A549 treated with AZD9567 at 1 μM for 4 hours (cell line): ENCODE data around the gene ST6GALNAC4. TPM values are rescaled to one million over a fixed set of nuclear protein-coding genes. Genes with fewer than 3 reads are reported as not detected.

Source experiments
- total RNA-seq: library from RNA; stranded (reverse); fragments of 200-300 nt; extraction: Qiagen RNA extraction; gene quantifications from 5 replicates; pipeline ENCODE4 v1.2.3, GENCODE V29; 2022; ENCODE audit not compliant: insufficient read depth

ST6GALNAC4 gene
- total RNA-seq: 16.1 to 19.0 TPM (median 18.1 TPM) in 5 replicates

DNA sequence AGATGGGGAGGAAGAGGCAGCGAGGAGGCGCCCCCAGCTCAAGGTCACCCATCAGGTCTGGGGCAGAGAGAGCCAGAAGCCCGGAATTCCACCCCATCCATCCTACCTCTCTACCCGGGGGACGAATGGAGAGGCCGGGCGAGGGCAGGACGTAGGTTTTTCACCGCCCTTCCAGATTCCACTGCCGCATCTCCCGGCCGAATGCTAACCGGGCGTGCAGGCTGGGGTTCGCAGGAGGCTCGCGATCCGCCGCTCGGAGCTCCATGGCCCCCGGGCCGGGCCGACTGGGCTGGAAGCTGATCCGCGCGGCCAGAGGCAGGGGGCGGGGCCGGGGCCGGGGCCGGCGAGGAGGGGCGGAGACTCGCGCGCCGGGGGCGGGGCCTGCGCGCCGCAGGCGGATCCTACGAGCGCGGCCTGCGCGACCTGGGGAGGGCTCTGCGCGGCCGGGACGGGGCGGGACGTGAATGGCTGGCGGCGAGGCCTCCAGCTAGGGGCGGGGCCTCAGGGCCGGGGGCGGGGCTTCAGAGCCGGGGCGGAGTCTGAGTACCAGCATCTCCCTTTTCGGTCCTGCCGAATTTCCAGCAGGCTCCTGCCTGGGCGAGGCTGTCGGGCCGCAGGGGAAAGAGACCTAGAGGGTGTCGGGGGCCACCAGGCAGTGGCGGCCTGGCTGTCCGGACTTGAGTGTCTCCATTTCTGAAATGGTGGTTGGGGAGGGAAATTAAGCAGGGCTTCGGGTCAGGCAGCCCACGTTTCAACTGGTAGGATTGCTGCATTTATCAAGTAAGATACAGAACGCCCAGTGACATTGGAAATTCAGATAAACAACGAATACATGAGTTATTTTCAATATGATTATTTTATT, at the start of gene ST6GALNAC4:
Gene ST6GALNAC4, minus strand, starts transcription at position 322 of the 862 bp plus-strand sequence. CDS start 622 bp downstream, outside the sequence.

GRCh38 chr9:127937388-127938297, 20.8 kb upstream of the ST6GALNAC4 start, which contains the start of gene DPM2:
DPM2 (minus strand) TSS chr9:127937854; CDS start chr9:127937820, 34 bp downstream.

GRCh38 chr9:127930231-127931091, 13.6 kb upstream of the ST6GALNAC4 start, which contains the start of gene PIP5KL1:
PIP5KL1 (minus strand) TSS chr9:127930777; CDS start chr9:127930752, 25 bp downstream.

DNA sequence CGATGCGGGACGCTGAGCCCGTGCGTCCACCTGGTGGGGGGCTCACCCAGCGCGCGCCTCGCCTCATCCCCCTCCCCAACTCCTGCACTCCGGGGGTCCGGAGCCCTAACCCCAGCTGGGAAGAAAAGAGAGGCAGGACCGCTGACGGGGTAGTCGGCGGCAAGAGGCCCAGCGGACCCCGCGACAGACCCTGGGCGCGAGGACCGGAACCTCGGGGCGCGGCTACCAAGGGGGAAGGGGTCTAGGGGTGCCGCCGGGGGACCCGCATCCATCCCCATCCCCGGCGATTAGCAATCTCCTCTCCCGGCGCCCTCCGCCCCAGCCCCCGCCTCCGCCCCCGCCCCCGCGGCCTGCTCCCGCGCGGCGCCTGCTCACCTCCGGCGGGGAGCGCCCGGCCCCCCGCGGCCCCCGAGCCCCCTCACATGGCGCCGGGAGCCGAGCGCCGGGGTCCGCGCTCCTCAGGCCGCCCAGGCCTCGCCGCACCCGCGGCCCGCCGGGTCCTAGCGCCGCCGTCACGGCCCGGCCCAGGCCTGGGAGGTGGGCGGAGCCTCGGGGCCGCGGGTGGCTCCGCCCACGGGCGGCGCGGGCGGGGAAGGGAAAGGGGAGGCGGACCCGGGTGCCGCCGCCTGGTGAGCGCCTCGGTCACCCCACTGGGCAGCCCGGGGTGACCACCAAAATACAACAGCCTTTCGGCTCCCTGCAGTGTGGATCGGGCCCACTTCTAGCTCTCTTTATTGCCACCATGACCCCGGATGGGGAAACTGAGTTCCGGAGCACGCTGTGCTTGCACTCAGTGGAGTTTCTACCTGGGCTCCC, 17.5 kb downstream of the ST6GALNAC4 start, which contains the start of gene ST6GALNAC6:
Gene ST6GALNAC6, minus strand, starts transcription at position 476 of the 816 bp plus-strand sequence. CDS start 1,622 bp downstream, outside the sequence.

GRCh38 chr9:127877566-127877998, 39.3 kb downstream of the ST6GALNAC4 start, which contains the start of gene AK1:
AK1 (minus strand) TSS chr9:127877675; CDS start chr9:127874617, 3,058 bp downstream.

Other genes starting within 250 kb of the ST6GALNAC4 start
- 0.08 to 0.13 TPM (median 0.12 TPM) in 3 of 5 replicates, not detected in the others for gene CFAP157, start 210.1 kb downstream of the ST6GALNAC4 start, total RNA-seq
- 15.7 to 24.3 TPM (median 19.7 TPM) in 5 replicates for gene PTRH1, start 201.4 kb downstream of the ST6GALNAC4 start, total RNA-seq
- 0.02 to 0.03 TPM (median 0.03 TPM) in 3 of 5 replicates, not detected in the others for gene TTC16, start 201.0 kb downstream of the ST6GALNAC4 start, total RNA-seq
- gene TOR2A, start 181.7 kb downstream of the ST6GALNAC4 start, total RNA-seq: 13.6 to 18.7 TPM (median 16.3 TPM) in 5 replicates
- gene SH2D3C, start 138.4 kb downstream of the ST6GALNAC4 start, total RNA-seq: 0.08 to 0.26 TPM (median 0.19 TPM) in 4 of 5 replicates, not detected in the other
- 48.0 to 74.8 TPM (median 51.5 TPM) in 5 replicates for gene CDK9, start 131.0 kb downstream of the ST6GALNAC4 start, total RNA-seq
- 43.6 to 54.9 TPM (median 49.8 TPM) in 5 replicates for gene FPGS, start 114.2 kb downstream of the ST6GALNAC4 start, total RNA-seq
- gene ENG, start 62.4 kb downstream of the ST6GALNAC4 start, total RNA-seq: 0.09 to 0.24 TPM (median 0.14 TPM) in 4 of 5 replicates, not detected in the other
- 41.8 to 82.0 TPM (median 73.1 TPM) in 5 replicates for gene AK1, start 39.4 kb downstream of the ST6GALNAC4 start, total RNA-seq
- gene ST6GALNAC6, start 17.4 kb downstream of the ST6GALNAC4 start, total RNA-seq: 19.5 to 29.9 TPM (median 22.3 TPM) in 5 replicates
- gene PIP5KL1, start 13.7 kb upstream of the ST6GALNAC4 start, total RNA-seq: 1.1 to 7.0 TPM (median 2.2 TPM) in 5 replicates
- gene DPM2, start 20.8 kb upstream of the ST6GALNAC4 start, total RNA-seq: 38.0 to 48.2 TPM (median 43.1 TPM) in 5 replicates
- gene EEIG1, start 63.9 kb upstream of the ST6GALNAC4 start, total RNA-seq: 35.1 to 66.4 TPM (median 44.3 TPM) in 5 replicates
- gene NAIF1, start 150.3 kb upstream of the ST6GALNAC4 start, total RNA-seq: 2.6 to 6.8 TPM (median 6.1 TPM) in 5 replicates
- 5.6 to 9.4 TPM (median 8.3 TPM) in 5 replicates for gene SLC25A25, start 151.2 kb upstream of the ST6GALNAC4 start, total RNA-seq
- 75.3 to 103 TPM (median 98.9 TPM) in 5 replicates for gene PTGES2, start 210.7 kb upstream of the ST6GALNAC4 start, total RNA-seq
- 2.9 to 6.8 TPM (median 3.9 TPM) in 5 replicates for gene LCN2, start 232.4 kb upstream of the ST6GALNAC4 start, total RNA-seq
- 47.1 to 75.1 TPM (median 62.3 TPM) in 5 replicates for gene BBLN, start 243.2 kb upstream of the ST6GALNAC4 start, total RNA-seq